ENCODE measurements around the gene FSTL1.

FSTL1 gene

DNA sequence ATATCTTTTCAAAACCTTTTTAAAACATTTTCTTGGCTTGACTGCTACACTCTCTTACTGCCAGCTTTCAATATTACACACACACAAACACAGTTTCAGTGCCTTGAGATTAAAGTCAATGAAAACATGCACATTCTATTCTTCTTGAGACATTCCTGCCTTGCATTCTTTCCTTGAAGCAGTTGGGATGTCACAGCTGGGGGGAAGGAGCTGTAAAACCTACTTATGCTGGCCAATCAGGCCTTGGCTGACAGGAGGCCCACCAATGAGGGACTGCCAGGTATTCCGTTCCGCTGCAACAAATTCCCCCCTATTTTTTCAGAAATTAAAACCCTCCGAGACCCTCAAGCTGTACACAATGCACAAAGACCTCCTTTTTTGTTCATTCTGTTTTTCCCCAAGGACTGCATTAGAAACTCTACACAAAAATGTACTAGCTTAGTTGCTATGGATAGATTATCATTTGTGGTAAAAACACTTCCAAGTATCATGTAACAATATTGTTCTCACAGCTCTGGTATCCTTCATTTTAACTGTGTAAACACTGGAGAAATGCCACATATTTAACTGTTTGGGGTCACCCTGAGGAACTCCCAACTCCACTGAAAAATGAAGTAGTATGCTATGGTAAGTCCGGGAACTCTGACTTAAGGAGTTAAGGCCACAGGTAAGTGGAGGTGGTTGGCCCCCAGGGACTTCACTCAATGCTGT is 18.5 kb downstream of the FSTL1 start:
- POLR2A ChIA-PET: interaction anchor here (0.7 kb wide), 1 partner anchor 19 kb away, joined by 3 read pairs; the partner anchor contains the start of gene FSTL1
- CTCF ChIA-PET: interaction anchor here (1.0 kb wide), 1 partner anchor 127 kb away, joined by 5 read pairs; no protein-coding TSS in a partner anchor
- H3K9me3 ChIP-seq (ENCODE audit: control insufficient read depth, insufficient read depth, low read depth, low read length): no peaks in the 10 kb centered on the region
- no peak overlapping the region for H3K27ac ChIP-seq (ENCODE audit: extremely low read depth, low read depth, low read length)
- no peaks in the 10 kb centered on the region for H3K4me1 ChIP-seq (ENCODE audit: control insufficient read depth, insufficient read depth, low read length)
- H3K36me3 ChIP-seq (ENCODE audit: control insufficient read depth in 2 of 2, insufficient read depth in 1 of 2, low read length in 2 of 2): peaks cover 6 to 63% of the 10 kb centered on the region in 2 experiments; a peak in 2 of 3 replicates
- no peak overlapping the region for H3K4me3 ChIP-seq (ENCODE audit: low read depth, low read length)
- TF ChIP-seq TCF7L2 (IDR thresholded peaks at IDR 0.05; ENCODE audit: borderline replicate concordance, low read depth, low read length) (no peak), ZNF423 (tag by site-specific recombination; IDR thresholded peaks at IDR 0.05) (no peak)

DNA sequence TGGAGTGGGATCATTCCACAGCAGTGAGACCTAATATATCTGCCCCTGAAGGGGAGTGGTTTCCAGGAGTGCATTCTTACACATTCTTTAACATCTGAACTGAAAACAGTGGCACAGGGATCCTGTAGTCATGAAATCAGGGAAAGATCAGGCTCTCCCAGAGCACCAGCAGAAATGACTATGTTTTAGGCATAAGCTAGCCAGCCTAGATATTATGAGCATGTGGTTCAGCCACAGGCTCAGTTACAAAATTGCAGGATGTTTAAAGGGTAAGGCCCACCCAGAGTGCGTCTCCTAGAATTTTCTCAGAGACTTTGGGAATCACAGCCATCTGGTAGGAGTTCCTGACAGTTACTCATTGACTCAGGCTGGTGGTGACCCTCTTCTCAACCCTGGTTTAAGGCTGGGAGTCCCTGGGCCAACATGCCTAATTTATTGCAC is 20.9 kb downstream of the FSTL1 start:
- no peaks in the 10 kb centered on the region for H3K4me1 ChIP-seq (ENCODE audit: control insufficient read depth, insufficient read depth, low read length)
- no peak overlapping the region for H3K27ac ChIP-seq (ENCODE audit: extremely low read depth, low read depth, low read length)
- CTCF ChIA-PET: no interaction called here
- peaks cover 6 to 60% of the 10 kb centered on the region in 2 experiments; a peak in 2 of 3 replicates for H3K36me3 ChIP-seq (ENCODE audit: control insufficient read depth in 2 of 2, insufficient read depth in 1 of 2, low read length in 2 of 2)
- H3K9me3 ChIP-seq (ENCODE audit: control insufficient read depth, insufficient read depth, low read depth, low read length): no peaks in the 10 kb centered on the region
- POLR2A ChIA-PET: no interaction called here
- TF ChIP-seq ZFHX2 (tag by site-specific recombination; conservative IDR thresholded peaks at IDR 0.05) (no peak), ZNF19 (tag by site-specific recombination; IDR thresholded peaks at IDR 0.05; ENCODE audit: low read depth) (no peak), ZNF660 (tag by site-specific recombination; IDR thresholded peaks at IDR 0.05) (no peak), ZNF626 (tag by site-specific recombination; IDR thresholded peaks at IDR 0.05) (no peak), ZNF433 (tag by site-specific recombination; IDR thresholded peaks at IDR 0.05; ENCODE audit: low read depth) (no peak), TRIM28 (IDR thresholded peaks at IDR 0.05; ENCODE audit: borderline replicate concordance, low read length) (no peak), SP3 (tag by site-specific recombination; IDR thresholded peaks at IDR 0.05) (no peak), ZSCAN18 (tag by site-specific recombination; IDR thresholded peaks at IDR 0.05) (no peak)
- TF ChIP-seq, protein P1, sequence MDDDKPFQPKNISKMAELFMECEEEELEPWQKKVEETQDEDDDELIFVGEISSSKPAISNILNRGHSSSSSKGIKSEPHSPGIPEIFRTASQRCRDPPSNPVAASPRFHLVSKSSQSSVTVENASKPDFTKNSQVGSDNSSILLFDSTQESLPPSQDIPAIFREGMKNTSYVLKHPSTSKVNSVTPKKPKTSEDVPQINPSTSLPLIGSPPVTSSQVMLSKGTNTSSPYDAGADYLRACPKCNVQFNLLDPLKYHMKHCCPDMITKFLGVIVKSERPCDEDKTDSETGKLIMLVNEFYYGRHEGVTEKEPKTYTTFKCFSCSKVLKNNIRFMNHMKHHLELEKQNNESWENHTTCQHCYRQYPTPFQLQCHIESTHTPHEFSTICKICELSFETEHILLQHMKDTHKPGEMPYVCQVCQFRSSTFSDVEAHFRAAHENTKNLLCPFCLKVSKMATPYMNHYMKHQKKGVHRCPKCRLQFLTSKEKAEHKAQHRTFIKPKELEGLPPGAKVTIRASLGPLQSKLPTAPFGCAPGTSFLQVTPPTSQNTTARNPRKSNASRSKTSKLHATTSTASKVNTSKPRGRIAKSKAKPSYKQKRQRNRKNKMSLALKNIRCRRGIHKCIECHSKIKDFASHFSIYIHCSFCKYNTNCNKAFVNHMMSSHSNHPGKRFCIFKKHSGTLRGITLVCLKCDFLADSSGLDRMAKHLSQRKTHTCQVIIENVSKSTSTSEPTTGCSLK (tag by site-specific recombination; IDR thresholded peaks at IDR 0.05): no peak
- TF ChIP-seq, protein P2, sequence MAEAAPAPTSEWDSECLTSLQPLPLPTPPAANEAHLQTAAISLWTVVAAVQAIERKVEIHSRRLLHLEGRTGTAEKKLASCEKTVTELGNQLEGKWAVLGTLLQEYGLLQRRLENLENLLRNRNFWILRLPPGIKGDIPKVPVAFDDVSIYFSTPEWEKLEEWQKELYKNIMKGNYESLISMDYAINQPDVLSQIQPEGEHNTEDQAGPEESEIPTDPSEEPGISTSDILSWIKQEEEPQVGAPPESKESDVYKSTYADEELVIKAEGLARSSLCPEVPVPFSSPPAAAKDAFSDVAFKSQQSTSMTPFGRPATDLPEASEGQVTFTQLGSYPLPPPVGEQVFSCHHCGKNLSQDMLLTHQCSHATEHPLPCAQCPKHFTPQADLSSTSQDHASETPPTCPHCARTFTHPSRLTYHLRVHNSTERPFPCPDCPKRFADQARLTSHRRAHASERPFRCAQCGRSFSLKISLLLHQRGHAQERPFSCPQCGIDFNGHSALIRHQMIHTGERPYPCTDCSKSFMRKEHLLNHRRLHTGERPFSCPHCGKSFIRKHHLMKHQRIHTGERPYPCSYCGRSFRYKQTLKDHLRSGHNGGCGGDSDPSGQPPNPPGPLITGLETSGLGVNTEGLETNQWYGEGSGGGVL (tag by site-specific recombination; IDR thresholded peaks at IDR 0.05): no peak
- H3K4me3 ChIP-seq (ENCODE audit: low read depth, low read length): no peak overlapping the region

DNA sequence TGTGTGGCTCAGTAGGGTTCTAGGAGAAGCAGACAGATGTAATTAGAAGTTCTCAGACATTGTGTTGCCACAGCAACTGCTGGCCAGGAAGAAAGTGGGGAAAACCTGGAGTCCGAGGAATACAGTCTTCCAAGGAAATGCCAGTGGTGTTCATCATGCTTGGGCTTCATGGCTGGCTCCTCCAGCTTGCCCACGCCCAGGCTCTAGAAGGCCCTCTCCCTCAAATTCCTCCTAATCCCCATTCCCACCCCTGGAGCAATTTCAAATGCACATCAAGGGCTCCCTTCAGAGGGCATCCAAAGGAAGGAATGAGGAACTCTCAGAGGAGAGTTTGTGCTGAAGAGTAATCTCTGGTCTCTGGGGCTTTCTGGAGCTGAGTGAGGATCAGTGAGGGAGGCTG is 21.9 kb downstream of the FSTL1 start:
- ChIA-PET CTCF (interaction anchor here (1.1 kb wide), 1 partner anchor 11 kb away, joined by 4 read pairs; no protein-coding TSS in a partner anchor), POLR2A (no interaction called here)
- Histone ChIP-seq H3K9me3 (ENCODE audit: control insufficient read depth, insufficient read depth, low read depth, low read length) (no peaks in the 10 kb centered on the region), H3K36me3 (ENCODE audit: control insufficient read depth in 2 of 2, insufficient read depth in 1 of 2, low read length in 2 of 2) (peaks cover 6 to 51% of the 10 kb centered on the region in 2 experiments; a peak in 2 of 3 replicates), H3K4me3 (ENCODE audit: low read depth, low read length) (no peak overlapping the region), H3K4me1 (ENCODE audit: control insufficient read depth, insufficient read depth, low read length) (no peaks in the 10 kb centered on the region), H3K27ac (ENCODE audit: extremely low read depth, low read depth, low read length) (no peak overlapping the region)
- TF ChIP-seq ZNF214 (tag by site-specific recombination; IDR thresholded peaks at IDR 0.05; ENCODE audit: borderline replicate concordance) (no peak), ZNF10 (tag by site-specific recombination; IDR thresholded peaks at IDR 0.05) (no peak), ZNF391 (tag by site-specific recombination; IDR thresholded peaks at IDR 0.05; ENCODE audit: borderline replicate concordance, low read depth) (no peak), ZBTB1 (tag by site-specific recombination; IDR thresholded peaks at IDR 0.05) (no peak), EGR2 (tag by site-specific recombination; IDR thresholded peaks at IDR 0.05; ENCODE audit: low read depth) (no peak)
